ENCODE data around the gene SIRPG.

- TF ChIP-seq CTCF (IDR thresholded peaks at IDR 0.05): no peak
- TF ChIP-seq POLR2AphosphoS5 (IDR thresholded peaks at IDR 0.05; ENCODE audit: insufficient read depth in 1 of 2, low read depth in 1 of 2): no peak
- no peak for TF ChIP-seq POLR2A (IDR thresholded peaks at IDR 0.05)
Measured at GRCh38 chr20:1629321-1629720, 28.3 kb downstream of the SIRPG start.

Data from vagina (tissue), 2 donors.